NCI-H1105 (cell line): ENCODE data around the gene PROM1.

Source experiments
- DNase-seq: peaks from one replicate; lab custom pipeline; 2025; lab: John Stamatoyannopoulos, UW

Gene PROM1, protein sequence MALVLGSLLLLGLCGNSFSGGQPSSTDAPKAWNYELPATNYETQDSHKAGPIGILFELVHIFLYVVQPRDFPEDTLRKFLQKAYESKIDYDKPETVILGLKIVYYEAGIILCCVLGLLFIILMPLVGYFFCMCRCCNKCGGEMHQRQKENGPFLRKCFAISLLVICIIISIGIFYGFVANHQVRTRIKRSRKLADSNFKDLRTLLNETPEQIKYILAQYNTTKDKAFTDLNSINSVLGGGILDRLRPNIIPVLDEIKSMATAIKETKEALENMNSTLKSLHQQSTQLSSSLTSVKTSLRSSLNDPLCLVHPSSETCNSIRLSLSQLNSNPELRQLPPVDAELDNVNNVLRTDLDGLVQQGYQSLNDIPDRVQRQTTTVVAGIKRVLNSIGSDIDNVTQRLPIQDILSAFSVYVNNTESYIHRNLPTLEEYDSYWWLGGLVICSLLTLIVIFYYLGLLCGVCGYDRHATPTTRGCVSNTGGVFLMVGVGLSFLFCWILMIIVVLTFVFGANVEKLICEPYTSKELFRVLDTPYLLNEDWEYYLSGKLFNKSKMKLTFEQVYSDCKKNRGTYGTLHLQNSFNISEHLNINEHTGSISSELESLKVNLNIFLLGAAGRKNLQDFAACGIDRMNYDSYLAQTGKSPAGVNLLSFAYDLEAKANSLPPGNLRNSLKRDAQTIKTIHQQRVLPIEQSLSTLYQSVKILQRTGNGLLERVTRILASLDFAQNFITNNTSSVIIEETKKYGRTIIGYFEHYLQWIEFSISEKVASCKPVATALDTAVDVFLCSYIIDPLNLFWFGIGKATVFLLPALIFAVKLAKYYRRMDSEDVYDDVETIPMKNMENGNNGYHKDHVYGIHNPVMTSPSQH

DNA sequence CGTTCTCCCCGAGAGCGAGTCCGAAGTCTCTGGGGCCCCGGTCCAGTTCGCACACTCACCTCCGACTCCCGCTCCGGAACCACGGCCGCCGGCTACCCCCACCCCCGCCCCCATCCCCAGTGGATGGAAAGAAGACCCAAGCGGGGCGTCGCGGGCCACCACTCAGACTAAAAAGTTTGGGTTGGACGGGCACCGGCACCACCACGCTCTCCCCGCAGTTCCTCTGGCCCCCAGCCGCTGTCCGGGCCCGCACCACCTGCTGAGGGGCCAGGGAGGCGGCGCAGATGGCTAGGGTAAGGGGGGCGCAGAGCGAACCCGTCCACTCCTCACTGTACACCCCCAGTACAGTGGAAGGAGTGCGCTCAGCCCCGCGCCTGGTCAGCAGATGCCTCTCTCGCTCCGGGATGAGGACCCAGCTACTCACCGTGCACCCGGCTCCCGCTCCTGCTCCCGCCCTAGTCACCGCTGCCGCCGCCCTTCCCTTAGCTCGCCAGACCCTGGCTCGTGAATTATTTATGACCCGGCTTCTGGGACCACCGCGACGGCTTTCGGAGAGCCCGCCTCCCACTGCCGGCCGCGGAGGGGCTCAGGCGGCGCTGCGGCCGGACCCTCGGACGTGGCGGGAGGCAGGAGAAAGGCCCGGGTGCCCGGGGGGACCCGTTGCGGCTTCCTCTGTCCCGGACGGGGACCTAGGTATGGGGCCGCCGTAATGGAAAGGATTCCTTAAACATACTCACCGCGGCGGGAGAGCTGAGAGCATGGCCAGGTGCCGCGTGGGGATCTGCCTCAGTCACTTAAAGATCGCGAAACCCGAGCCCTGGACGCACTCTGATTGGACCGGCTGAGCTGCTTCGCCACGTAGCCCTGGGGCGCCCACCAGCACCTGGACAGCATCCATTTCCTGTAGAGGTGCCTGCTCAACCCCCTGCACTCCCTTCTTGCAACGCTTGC, at the start of gene PROM1:
Gene PROM1 (minus strand): TSS at position 783 of the 951 bp plus-strand sequence. CDS start 8,117 bp downstream, outside the sequence.
- peak; percentile 45 for DNase-seq

DNA sequence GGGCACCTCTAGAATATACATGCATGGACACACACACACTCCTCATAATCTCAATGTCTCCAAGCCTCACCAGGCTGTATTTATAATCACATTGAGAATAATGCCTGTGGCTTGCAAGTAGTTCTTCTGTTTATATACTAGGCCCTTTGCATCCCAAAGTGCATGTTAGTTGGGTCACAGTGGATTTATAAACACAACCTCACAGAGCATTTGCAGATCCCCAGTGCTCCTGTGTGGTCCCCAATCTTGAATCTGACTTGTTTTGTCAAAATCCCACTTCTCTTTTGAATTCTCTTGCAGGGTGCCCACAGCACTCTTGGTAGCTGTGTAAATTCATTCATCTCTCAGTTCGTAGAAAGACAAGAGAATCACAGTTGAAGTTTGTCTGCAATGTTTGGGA, 49.6 kb upstream of the PROM1 start:
- DNase-seq: no peak

DNA sequence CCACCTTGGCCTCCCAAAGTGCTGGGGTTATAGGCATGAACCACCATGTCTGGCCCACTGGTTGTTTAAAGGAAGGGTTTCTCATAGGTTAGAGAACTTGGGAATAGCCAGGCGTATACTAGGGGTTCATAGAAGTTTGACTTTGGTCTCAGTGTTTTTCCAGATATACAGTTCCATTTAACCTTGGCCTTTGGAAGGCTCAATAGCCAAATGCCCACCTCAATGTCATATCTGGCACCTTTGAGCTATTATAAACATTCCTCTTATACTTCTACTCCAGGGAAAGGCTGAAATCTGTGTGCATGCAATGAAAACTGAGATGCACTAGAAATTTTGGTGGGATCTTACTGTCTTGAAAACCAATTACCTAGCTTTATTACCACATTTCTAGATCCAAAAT, 47.5 kb upstream of the PROM1 start:
- no peak for DNase-seq

DNA sequence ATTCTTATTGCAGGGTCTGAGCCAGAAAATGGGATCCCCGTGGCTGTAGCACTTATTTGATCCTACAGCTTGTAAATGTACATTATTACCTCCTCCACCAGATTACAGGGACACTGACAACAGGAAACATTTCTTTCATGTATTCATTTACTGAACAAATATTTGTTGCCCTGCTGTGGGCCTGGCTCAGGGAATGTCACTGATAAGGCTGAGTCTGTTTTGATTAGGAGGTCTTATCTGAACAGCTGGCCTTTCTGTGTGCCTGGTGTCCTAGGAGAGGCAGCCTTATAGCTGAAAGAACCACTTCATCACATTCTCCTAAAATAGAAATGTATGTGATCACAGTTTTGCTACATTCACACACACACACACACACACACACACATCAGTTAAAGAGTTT, 45.5 kb upstream of the PROM1 start:
- no peak for DNase-seq

DNA sequence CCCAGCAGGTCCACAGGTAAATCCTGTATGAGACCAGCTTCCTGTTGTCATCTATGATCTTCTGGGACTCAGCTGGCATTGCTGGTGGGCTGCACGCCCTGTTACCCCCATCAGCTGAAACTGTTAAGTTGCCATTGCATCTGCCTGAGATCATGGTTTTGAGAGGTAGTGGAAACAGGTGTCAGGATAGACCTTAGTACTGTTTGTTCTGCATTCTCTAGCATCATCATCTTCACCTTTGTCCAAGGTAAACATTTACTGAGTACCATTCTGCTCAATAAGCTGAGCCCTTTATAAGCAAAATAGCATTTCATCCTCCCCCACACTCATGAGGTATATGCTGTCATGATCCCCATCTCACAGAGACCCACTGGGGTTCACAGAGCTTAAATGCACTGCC, 42.9 kb upstream of the PROM1 start:
- DNase-seq: no peak

DNA sequence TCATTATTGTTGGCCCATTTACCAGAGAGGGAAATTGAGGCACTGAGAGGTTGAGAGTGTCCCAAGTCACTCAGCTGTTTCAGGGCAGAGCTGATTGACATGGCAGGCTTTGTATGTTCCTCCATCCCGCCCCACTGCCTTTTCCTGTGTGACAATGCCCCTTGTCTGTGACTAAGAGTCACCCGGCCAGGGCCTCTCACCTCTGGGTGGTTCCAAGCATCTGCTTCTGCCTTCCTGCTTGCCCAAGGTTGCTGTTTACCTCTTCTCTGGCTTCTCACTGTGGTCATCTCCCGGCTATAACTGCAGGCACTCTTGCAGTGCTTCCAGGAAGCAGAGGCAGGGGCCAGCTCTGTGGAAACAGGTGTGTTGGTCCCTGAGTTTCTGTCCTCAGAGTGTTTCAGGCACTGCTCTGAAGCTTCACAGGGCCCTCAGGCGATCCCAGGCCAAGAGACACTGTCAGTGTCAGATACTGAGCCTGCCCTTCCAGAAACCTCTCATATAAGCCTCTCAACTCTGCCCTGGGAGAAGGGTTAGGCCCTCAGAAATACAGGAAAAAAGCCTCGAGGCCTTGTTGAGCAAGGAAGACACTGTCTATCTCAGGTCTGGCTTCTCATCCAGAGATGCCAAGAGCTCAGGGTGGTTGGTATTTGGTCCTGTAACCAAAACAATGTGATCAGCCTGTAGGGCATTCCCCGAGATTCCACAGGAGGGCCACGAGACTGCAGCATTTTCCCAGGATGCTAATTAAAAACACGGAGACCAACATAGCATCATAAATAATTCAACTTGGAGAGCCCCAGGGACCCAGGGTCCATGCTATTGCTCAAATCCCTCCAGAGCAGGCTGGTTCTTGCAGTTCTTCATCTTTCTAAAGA, 42.0 kb upstream of the PROM1 start:
- no peak for DNase-seq

DNA sequence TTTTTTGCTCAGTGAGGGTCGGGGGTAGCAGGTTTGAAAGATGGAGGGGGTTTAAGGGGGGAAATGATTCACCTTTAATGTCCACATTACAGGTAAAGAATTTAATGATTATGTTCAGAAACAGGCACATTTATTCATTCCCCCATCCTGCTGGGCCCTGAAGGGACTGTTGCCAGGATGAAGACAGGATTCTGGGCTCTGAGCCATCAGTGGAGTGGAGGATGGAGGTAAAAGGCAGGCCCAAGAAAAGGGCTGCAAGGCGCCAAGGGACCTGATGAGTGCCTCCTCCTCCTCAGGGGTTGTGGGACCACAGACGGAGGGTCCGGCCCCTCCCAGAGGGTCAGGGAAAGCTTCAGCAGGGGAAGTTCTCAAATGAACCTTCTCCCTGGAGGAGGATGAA, 40.4 kb upstream of the PROM1 start:
- peak; percentile 7 for DNase-seq

DNA sequence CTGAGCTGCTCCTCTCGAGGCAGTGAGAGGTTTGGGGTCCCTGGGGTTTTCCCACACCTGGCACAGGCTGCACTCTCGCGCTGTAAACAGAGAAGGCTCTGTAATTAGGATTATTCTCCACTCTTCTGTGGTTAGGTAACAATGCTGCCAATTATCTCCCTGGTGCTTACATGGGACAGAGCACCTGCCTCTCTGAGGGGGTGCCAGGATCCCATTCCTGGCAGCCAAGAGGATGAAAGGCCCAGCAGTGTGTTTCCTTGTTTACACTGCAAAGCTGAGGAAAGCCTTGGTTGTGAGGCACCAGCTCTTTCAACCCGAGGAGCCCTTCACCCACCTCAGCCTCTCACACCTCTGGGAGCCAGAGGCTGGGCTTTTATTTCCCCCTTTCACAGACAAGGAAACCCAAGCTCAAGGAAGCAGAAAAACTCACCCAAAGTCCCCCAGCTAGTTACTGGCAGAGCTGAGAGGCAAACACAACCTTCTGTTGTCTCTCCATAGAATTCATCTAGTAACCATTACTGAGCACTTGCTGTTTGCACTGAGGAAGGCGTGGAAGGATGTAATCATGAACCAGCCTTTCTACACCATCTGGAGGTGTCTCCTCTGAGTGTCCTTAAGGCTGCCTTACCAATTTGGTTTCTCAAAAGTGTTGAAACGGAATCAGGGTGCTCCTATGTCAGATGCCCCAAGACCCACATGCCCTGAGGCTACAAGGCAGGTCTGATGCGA, 39.7 kb upstream of the PROM1 start:
- peak; percentile 92 for DNase-seq

DNA sequence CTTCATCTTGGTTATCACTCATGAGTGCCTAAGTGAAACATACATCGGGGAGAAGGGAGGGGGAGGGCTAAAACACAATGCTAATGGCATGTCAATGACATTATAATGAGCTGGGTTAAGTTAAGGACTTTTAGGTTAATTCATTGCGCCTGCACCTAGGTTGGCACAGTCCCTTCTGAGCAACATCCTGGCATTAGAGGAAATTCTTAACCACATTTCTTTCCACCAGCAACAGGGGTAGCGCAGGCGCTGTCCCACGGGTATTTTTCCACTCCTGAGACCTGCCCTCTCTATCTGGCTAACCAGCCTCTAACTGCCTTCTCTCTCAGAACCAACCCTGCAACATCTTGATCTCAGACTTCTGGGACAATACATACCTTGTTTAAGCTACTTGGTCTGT, 39.0 kb upstream of the PROM1 start:
- DNase-seq: no peak

DNA sequence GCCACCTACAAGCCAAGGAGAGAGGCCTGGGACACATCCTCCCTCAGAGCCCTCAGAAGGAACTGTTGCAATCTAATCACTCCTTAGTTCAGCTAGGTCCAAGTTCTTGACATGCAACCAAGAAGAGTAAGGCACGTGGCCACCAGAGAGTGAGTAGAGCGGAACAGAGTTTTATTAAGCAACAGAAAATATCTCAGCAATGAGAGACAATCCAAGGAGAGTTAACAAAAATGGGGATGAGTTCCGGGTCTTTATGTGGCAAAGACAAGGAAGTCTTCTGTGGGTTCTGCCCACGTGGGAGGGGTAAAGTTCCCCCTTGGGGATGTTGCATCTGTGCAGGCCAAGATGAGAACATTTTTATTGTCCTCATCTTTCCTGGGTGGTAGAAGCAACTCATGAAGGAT, 38.5 kb upstream of the PROM1 start:
- DNase-seq: no peak

DNA sequence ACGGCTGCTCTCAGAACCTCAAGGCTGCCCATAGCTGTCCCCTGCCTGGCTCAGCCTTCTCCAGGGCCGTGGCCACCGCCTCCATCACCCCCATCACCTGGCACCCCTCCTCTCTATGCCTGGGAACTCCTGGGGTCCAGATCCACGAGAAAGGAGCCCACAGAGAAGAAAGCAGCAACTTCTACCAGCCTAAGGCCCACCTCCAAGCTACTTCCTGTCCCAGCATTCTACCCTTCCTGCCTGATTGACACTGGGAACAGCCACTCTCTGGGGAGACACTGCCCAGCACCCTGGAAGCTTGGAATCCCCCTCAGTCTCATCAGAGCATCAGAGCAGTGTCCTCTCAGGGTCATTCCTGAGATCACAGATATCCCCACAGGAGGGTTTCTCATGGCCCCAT, 36.9 kb upstream of the PROM1 start:
- no peak for DNase-seq

DNA sequence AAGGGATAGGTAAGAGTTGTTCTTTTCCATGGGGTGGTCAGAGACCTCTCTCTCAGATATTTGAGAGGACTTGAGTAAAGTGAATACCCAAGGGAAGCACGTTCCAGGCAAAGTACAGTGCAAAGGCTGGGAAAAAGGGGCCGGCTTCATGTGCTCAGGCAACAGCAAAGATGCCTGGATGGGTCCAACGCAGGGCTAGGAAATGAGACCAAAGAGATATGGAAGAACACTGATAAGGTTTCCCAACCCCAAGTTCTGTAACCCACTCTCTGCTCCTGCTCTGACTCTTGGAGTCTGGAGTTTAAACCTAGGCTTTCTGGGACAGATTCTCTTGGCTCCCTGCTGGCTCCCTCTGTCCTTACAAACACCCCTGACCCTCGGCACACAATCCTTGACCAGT, 36.2 kb upstream of the PROM1 start:
- DNase-seq: no peak

DNA sequence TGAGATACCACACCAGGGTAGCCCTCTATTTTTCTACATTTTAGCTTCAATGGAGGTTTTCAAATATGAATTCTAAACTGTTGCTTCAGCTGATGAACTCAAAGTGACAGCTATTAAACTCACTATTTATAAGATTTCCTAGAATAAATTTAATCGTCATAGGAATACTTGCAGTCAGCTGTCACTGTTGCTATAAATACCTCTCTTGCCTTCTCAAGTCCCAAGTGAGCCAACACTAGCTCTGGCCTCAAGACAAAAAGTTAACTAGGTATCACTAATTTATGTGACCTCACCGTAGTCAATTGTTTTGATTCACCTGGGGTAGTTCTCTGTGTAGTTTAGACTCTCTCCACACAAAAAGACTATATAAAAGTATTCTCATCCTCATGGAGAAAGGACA, 34.3 kb upstream of the PROM1 start:
- no peak for DNase-seq

DNA sequence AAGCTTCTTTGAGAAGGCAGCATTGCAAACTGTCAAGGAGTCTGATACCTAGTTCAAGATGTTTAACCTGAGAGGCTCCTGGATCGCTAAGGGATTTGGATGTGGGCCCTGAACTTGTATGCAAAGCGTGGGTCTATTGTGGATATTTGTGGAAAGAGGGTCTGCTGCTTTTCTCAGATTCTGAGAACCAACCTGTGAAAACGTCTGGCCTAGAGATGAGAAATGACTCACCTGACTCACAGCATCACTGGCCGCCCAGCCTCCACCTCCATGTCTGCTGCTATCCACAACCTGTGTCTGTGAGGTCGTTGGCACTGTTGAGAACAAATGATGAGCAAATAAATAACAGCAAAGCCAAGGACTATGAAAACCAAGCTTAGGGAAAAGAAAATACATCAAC, 33.3 kb upstream of the PROM1 start:
- DNase-seq: no peak

DNA sequence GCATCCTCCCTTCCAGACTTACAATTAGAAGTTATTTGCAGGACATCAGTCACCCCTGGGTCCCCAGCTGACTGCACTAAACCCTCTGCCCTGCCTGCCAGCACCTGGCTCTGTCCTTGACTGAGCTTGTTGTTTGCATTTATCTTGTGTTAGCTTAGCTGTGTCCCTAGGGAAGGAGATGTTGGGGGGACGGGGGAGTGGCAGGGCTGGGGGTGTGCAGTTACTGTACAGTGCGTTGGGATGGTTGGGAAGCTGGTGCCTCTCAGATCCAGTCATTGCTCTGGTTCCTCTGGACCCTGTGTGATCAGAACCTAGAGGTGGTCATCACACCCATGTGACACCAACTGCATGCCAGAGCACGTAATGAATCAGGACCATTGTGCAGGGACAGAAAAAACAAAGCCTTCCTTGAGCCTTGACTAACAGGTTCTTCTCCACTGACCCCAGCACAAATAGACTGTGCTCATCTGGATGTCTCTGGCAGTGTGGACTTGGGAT, 32.7 kb upstream of the PROM1 start:
- DNase-seq: no peak

DNA sequence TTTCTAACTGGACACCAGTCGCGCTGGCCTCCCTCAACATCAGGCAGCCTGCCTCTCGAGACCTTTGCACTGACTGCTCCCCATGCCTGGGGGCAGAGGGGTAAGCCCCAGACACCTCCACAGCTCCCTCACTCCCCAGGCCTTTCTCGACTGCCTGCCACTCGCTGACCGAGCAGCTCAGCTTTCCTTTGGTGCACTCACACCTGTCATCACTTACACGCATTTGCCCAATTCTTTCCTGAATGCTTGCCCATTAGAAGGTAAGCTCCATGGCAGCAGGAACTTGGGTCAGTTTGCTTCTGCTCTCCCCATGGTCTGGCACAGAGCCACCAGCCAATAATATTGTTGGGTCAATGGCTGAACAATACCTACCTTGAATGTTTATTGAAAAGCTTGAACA, 32.2 kb upstream of the PROM1 start:
- no peak for DNase-seq

DNA sequence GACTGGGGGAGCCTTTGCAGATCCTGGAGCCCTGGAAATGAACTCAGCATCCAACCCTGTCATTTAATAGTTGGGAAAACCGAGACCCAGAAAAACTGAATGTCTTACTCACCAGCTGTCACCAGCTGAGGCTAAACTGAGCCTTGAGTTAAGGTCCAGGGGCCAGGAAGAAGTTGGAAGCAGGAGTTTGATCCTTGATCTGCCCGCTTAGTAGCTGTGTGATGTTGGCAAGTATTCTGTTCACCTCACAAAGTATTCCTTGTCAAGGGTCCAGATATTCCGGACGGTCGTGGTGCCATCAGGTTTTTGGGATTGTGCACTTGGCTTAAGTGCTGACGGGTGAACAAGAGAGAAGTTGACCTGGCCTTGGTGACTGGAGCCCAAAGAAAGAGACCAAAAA, 30.7 kb upstream of the PROM1 start:
- DNase-seq: no peak

DNA sequence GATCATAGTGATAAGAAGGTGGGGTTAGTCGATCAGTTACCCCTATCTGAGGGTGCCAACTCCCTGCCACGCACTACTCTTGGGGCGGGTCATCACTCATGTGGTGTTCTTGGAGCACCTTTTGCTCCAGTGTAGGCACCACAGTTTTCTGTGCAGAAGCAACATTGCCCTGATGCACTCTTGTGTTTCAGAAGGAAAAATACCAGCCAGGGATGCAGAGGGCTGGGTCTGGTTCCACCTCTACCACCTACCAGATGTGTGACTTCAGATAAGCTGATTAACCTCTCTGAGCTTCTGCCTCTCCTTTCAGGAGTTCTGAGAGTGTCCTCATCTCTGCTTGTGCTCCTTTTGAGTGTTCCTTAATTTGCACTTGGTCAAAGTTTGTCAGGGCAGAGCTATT, 29.9 kb upstream of the PROM1 start:
- no peak for DNase-seq

DNA sequence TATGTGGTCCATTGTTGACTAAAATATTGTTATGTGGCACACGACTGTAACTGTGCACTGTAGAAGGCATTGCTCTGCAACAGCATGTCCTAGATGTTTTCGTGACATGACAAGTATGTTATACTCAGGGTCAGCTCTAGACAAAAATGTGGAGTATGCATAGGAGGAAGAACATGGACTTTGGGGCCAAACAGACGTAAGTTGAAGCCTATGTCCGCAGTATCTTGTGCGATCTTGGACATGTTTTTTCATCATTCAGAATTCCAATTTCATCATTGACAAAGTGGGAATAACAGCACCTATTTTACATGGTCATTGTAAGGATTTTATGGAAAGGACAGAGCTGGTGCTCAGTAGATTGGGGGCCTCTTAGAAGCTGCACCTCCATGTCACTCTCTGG, 27.7 kb upstream of the PROM1 start:
- DNase-seq: no peak

DNA sequence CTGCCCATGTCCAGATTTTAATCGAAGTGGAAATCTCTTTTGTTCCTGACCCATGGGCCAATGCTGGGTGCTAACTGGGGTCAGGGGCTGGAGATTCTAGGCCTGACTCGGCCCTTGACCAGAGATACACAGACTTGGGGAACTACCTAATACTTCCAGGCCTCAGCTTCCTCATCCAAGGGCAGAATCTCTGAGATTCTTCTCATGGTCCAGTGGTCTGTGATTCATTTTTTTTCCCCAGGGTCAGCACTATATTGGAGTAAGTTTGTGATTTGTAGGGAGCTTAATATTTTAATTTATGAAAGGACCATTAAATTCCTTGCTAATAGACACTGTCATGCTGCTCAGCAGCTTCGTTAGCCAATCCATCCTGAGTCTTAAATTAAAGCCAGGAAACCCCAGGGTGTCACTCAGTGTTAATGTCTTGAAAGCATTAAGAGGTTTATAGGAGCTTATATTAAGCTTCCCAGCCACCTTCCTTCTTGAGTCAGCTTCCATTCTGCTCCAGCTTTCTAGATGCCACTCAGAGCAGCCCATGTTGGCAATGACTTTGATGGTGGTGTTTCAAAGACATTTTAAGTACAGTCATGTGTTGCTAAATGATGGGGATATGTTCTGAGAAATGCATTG, 27.0 kb upstream of the PROM1 start:
- DNase-seq: no peak
